T-cell (primary cell): ENCODE results near the gene CCNL2. TPM values are rescaled to one million over a fixed set of nuclear protein-coding genes. Genes with fewer than 3 reads are reported as not detected.

ENCODE experiments used
- ATAC-seq, 4 experiments: fragments of 200-7000 bp in 3 of 4; fragments of 150-1000 bp in 1 of 4; cut with Tn5 transposase; replicated peaks in 1 of 4; 1 replicate in 3 of 4; 2 replicates in 1 of 4; pipeline ENCODE4 v1.10.0; 2021; ENCODE audit warnings: moderate library complexity in 3 of 4, mild to moderate bottlenecking in 2 of 4, moderate number of reproducible peaks in 1 of 4
- CTCF ChIA-PET, 2 donors: fragments of 300-600 bp; sonication (Branson Sonifier 250); formaldehyde crosslinking; loops; one replicate each; lab custom pipeline; 2022; ENCODE audit warnings: antibody characterized with exemption in 2 of 2; lab: Charles Lee
- POLR2A ChIA-PET, 2 donors: fragments of 300-600 bp; sonication (Branson Sonifier 250); formaldehyde crosslinking; loops; one replicate each; lab custom pipeline; 2022; ENCODE audit warnings: antibody characterized with exemption in 2 of 2; lab: Charles Lee
- DNase-seq, 35 experiments: peaks; one replicate each; pipeline versions ENCODE4 v3.0.0 to v3.0.0-alpha.2; 2013 to 2023
- H3K27ac ChIP-seq: one replicate; pipeline ENCODE4 v1.5.1; 2013; ENCODE audit warnings: low read length
- H3K27me3 ChIP-seq, 2 experiments: replicated peaks in 1 of 2; 1 replicate in 1 of 2; 2 replicates in 1 of 2; pipeline versions ENCODE4 v1.6.1 to v1.7.0; 2013; ENCODE audit warnings: low read length in 1 of 2, mixed read lengths in 1 of 2; ENCODE audit not compliant: control insufficient read depth in 2 of 2, insufficient read depth in 2 of 2; ENCODE audit errors: extremely low read depth in 1 of 2
- H3K36me3 ChIP-seq, 2 donors: 1 replicate in 1 of 2; 2 replicates in 1 of 2; pipeline versions ENCODE4 v1.6.1 to v1.7.0; 2013; ENCODE audit warnings: low read length in 1 of 2; ENCODE audit not compliant: control insufficient read depth in 2 of 2, insufficient read depth in 1 of 2; ENCODE audit errors: extremely low read depth in 1 of 2
- H3K4me1 ChIP-seq, 2 experiments: 1 replicate in 1 of 2; 2 replicates in 1 of 2; pipeline versions ENCODE4 v1.6.1 to v1.7.0; 2013; ENCODE audit warnings: low read length in 2 of 2, mixed read lengths in 1 of 2; ENCODE audit not compliant: insufficient read depth in 2 of 2, control insufficient read depth in 1 of 2; ENCODE audit errors: extremely low read depth in 1 of 2
- H3K4me3 ChIP-seq, 2 donors: 1 replicate in 1 of 2; 2 replicates in 1 of 2; pipeline versions ENCODE4 v1.5.1 to v1.7.0; 2013; ENCODE audit warnings: mild to moderate bottlenecking in 2 of 2, low read length in 1 of 2, moderate library complexity in 1 of 2; ENCODE audit not compliant: control insufficient read depth in 1 of 2; ENCODE audit errors: extremely low read depth in 1 of 2
- H3K9me3 ChIP-seq: 2 replicates; pipeline ENCODE4 v1.7.0; 2013
- H3K27ac Mint-ChIP-seq, 2 donors: one replicate each; pipeline ENCODE4 v1.8.0; 2020 to 2021; ENCODE audit warnings: mild to moderate bottlenecking in 2 of 2, mixed read lengths in 2 of 2
- H3K27me3 Mint-ChIP-seq, 2 donors: one replicate each; pipeline ENCODE4 v1.8.0; 2021 to 2022; ENCODE audit warnings: mixed read lengths in 2 of 2
- H3K36me3 Mint-ChIP-seq: one replicate; pipeline ENCODE4 v1.8.0; 2021; ENCODE audit warnings: mixed read lengths
- H3K4me1 Mint-ChIP-seq, 3 donors: one replicate each; pipeline ENCODE4 v1.8.0; 2020 to 2022; ENCODE audit warnings: mixed read lengths in 3 of 3, mild to moderate bottlenecking in 1 of 3
- H3K4me3 Mint-ChIP-seq, 3 donors: one replicate each; pipeline ENCODE4 v1.8.0; 2020 to 2022; ENCODE audit warnings: mild to moderate bottlenecking in 3 of 3, mixed read lengths in 3 of 3, moderate library complexity in 3 of 3
- H3K9me3 Mint-ChIP-seq, 3 donors: one replicate each; pipeline ENCODE4 v1.8.0; 2020 to 2022; ENCODE audit warnings: mixed read lengths in 3 of 3
- WGBS: methylation state at CpG from one replicate; pipeline ENCODE4 v1.1.5; 2013; ENCODE audit warnings: missing lambda C conversion rate; ENCODE audit not compliant: insufficient coverage; 5-methylcytosine and 5-hydroxymethylcytosine counted together
- total RNA-seq, 35 experiments: library from RNA in 6 of 35; stranded (reverse) in 6 of 35; fragments of 120-200 nt in 1 of 35; gene quantifications; one replicate each; pipeline versions ENCODE4 v1.2.1 to v1.2.4 and lab custom pipeline; 2013 to 2026

The CCNL2 gene
- total RNA-seq, 5 donors from 2014 or later (not counting 1 experiment from before 2014, with no cell fraction given), result 250 to 418 (median 376) TPM

DNA sequence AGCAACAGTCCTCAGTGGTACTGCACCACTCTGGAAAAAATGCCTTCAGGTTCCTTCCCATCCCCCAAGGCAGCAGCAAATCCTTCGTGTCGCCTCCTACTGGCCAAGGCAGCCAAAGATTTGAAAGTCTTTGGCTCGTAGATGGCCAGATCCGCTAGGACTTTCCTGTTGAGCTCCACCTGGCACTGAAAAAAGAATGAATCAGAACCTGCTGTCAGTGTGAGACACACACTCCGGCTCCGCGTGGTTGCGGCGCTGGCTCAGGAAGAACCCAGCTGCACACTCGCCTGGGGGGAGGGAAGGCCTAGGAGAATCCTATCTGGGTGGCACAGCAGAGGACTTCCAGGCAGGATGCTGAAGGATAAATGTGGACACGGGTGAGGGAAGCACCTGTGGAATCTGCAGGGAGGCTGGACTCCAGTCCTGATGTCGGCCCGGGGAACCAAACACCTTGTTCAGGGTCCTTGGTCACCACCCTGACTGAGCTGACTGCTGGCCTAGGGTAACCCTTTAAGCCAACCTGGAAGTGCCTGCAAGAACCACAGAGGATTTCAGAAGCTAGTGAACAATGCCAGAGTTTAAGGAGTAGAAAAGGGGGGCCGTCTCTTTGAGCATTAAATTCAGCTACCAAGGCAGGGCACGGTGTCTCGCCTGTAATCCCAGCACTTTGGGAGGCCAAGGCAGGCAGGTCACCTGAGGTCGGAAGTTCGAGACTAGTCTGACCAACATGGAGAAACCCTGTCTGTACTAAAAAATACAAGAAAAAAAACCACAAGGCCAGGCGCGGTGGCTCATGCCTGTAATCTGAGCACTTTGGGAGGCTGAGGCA, 3.2 kb upstream of the CCNL2 start:
- Histone ChIP-seq H3K36me3 (peaks cover 14 to 57% of the 10 kb centered on the region in 2 donors), H3K9me3 (no peaks in the 10 kb centered on the region), H3K4me3 (no peak overlapping the region), H3K4me1 (peaks cover 27 to 58% of the 10 kb centered on the region in 2 experiments), H3K27ac (no peak overlapping the region), H3K27me3 (no peaks in the 10 kb centered on the region)
- peak in 5 of 35 experiments; percentile 16 to 52 (median 24) for DNase-seq
- no peak for ATAC-seq
- H3K27ac Mint-ChIP-seq, result peak overlapping the region; percentile 16 to 59
- no peaks in the 10 kb centered on the region for H3K9me3 Mint-ChIP-seq
- peaks cover 47 to 72% (median 57%) of the 10 kb centered on the region in 3 donors for H3K4me1 Mint-ChIP-seq
- H3K36me3 Mint-ChIP-seq, result peaks cover 27% of the 10 kb centered on the region
- peak overlapping the region in 1 of 3 donors; percentile 64 for H3K4me3 Mint-ChIP-seq
- POLR2A ChIA-PET, result interaction anchor here in 1 of 2 donors (0.7 kb wide), 1 partner anchor 27 kb away, joined by 4 read pairs; the partner anchor contains the start of gene AURKAIP1
- CTCF ChIA-PET, result interaction anchor here in 1 of 2 donors (0.6 kb wide), 1 partner anchor 87 kb away, joined by 3 read pairs; no protein-coding TSS in a partner anchor
- H3K27me3 Mint-ChIP-seq, result no peaks in the 10 kb centered on the region
- WGBS, result 88% methylated on average over 18 of the region's 20 CpGs

DNA sequence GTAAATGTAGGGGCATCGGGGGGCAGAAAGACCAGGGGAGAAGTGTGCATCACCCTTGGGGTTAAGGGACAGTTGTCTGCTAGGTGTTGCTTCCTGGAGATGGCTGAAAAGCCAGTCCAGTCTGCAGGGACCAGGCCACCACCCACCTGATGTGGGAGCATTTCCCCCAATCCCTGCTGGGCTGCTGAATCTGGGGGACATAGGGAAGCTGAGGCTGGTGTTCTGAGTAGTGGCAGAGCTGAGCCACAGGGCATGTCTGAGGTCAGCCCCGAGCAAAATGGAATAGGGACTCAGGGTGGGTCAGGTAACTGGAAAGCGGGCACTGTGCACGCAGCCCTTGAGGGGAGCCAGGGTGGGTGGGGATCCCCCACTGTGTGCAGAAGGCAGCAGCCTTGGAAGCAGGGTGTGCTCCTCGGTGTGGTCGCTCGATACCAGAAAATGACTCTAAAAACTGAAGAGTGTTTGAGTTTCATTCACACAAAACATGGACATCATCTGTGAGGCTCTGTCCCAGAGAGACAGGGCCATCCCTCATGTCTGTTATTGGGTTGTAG, 2.4 kb upstream of the CCNL2 start:
- H3K36me3 Mint-ChIP-seq, result peaks cover 27% of the 10 kb centered on the region

DNA sequence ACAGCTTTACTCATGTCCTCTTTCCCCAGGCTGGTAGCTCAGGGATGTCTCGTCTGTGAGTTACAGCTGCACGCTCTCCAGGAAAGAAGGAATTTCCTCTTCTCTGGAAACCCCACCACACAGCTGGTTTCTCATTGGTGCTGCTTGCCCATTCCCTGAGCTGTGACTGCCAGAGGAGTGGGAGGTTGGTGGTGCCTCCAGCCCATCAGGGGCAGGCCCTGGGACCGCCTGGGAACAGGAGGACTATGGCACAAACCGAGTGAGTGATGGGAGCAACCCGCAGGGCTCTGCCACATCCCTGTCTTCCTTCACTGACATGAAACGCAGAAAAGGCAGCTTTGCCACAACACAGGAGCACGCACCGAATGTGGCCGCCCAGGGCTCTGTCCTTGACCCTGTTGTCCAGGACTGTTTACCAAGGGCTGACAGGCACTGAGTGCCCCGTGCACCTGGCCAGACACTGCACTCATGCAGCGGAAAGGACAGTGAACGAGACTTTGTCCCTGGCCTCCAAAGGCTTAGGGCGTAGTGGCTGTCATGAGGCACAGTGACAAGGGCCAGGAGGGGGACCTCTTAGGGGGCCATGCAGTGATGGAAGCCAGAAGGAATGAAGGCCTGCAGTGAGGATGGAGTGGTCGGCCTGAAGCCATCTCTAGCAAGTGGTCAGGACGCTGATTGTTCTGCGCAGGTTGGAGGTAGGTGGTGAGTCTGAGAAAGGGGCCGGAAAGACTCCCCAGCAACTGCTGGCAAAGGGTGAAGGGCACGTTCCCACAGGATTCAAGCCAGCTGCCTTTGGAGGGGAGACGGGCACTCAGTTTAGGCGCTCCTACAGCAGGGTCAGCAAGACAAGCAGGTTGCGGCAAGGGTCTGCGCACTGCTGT, 1.7 kb upstream of the CCNL2 start:
- no peaks in the 10 kb centered on the region for H3K9me3 ChIP-seq
- Mint-ChIP-seq H3K9me3 (no peaks in the 10 kb centered on the region), H3K36me3 (peaks cover 25% of the 10 kb centered on the region), H3K27ac (peak overlapping the region; percentile 89 to 92), H3K4me3 (peak overlapping the region; percentile 85 to 89 (median 86)), H3K4me1 (peaks cover 41 to 62% (median 50%) of the 10 kb centered on the region in 3 donors), H3K27me3 (no peaks in the 10 kb centered on the region)
- no peaks in the 10 kb centered on the region for H3K27me3 ChIP-seq
- CTCF ChIA-PET, result interaction anchor here in 1 of 2 donors (0.5 to 0.8 kb wide), 2 partner anchors 23 to 25 kb away, joined by 3 read pairs; partner anchors contain the start of gene AURKAIP1
- ATAC-seq (no peak), DNase-seq (no peak)
- POLR2A ChIA-PET, result interaction anchor here in 1 of 2 donors (0.7 kb wide), 1 partner anchor 25 kb away, joined by 4 read pairs; the partner anchor contains the start of gene AURKAIP1
- H3K27ac ChIP-seq, result peak overlapping the region; percentile 80
- peaks cover 16 to 57% of the 10 kb centered on the region in 2 donors for H3K36me3 ChIP-seq
- 93% methylated on average over 17 of the region's 22 CpGs for WGBS
- peaks cover 22 to 51% of the 10 kb centered on the region in 2 experiments for H3K4me1 ChIP-seq
- H3K4me3 ChIP-seq, result peak overlapping the region; percentile 71 to 98

More for the DNA sequence above, 2.4 kb upstream of the CCNL2 start:
- H3K4me1 ChIP-seq, result peaks cover 27 to 58% of the 10 kb centered on the region in 2 experiments
- no peaks in the 10 kb centered on the region for H3K27me3 Mint-ChIP-seq
- peaks cover 14 to 63% of the 10 kb centered on the region in 2 donors for H3K36me3 ChIP-seq
- WGBS, result 88% methylated on average over 3 of the region's 7 CpGs
- no peaks in the 10 kb centered on the region for H3K9me3 ChIP-seq
- H3K27ac Mint-ChIP-seq, result peak overlapping the region in 1 of 2 donors; percentile 73
- no peak overlapping the region for H3K27ac ChIP-seq
- ATAC-seq (no peak), DNase-seq (no peak)
- H3K4me3 Mint-ChIP-seq, result peak overlapping the region; percentile 62 to 85 (median 64)
- H3K4me1 Mint-ChIP-seq, result peaks cover 47 to 69% (median 56%) of the 10 kb centered on the region in 3 donors
- H3K9me3 Mint-ChIP-seq, result no peaks in the 10 kb centered on the region
- no peaks in the 10 kb centered on the region for H3K27me3 ChIP-seq
- ChIA-PET POLR2A (no interaction called here), CTCF (no interaction called here)
- no peak overlapping the region for H3K4me3 ChIP-seq

DNA sequence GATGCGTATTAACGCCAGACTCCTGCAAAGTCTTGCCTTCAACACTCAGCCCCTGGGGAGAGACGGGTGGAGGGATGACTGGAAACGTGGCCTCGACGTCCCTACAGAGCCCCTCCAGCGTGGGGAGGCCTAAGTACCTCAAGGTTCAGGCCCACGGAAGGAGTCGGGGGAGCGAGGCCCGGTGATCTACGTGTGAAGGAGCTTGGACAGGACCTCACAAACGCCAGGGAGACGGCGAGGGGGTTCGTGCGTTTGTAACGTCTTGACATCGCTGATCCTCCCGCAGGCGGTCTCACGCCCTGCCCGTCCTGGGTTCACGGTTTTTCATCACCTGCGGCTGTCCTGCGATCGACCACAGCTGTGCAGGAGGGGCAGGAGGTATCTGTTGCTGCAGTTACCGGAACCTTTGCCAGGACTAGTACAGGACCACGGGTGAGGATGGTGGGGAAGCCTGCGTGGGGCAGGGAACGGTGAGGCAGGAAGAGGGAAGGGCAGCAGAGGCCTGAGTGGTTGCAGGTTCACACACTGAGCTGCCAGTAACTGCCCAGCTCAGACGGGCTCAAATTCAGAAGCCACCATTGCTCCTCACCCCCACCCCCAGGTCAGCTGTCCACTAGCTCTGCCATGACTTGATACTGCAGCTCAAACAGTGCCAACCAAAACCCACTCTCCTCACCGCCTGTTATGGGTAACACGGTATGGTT, 889 bp upstream of the CCNL2 start:
- POLR2A ChIA-PET, result interaction anchor here in 1 of 2 donors (0.7 kb wide), 1 partner anchor 25 kb away, joined by 4 read pairs; the partner anchor contains the start of gene AURKAIP1
- ATAC-seq, result peak in 1 of 4 experiments; percentile 1

DNA sequence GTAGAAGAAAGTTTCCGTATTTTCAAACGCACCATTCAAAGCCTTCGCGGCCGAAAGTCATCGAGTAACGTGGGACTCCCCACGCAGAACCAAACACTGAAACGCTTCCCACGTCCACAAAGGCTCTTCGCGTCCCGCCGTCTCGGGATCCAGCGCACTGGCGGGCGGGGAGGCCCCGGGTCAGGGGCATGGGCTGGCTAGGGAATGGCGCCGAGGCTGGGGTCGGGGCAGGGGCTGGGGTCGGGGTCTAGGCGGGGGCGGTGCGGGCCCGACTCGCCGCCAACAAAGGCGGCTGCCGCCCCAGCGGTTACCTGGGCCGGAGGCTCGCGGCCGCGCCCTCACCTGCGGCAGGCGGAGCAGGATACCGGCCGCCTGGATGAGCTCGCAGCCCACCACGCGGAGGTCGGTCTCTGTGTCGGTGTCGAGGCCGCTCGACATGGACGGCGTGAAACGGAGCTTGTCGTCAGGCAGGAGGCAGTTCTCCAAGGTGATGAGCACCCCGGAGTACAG, 403 bp downstream of the CCNL2 start:
- peaks cover 24 to 58% of the 10 kb centered on the region in 2 donors for H3K36me3 ChIP-seq
- peak overlapping the region; percentile 32 for H3K27ac ChIP-seq
- H3K27me3 Mint-ChIP-seq, result no peaks in the 10 kb centered on the region
- H3K36me3 Mint-ChIP-seq, result peaks cover 32% of the 10 kb centered on the region
- DNase-seq, result peak in 2 of 35 experiments; percentile 8 to 33
- no peaks in the 10 kb centered on the region for H3K9me3 Mint-ChIP-seq
- H3K4me1 Mint-ChIP-seq, result peaks cover 44 to 63% (median 51%) of the 10 kb centered on the region in 3 donors
- no peaks in the 10 kb centered on the region for H3K27me3 ChIP-seq
- H3K4me3 Mint-ChIP-seq, result peak overlapping the region; percentile 85 to 89 (median 86)
- POLR2A ChIA-PET, result interaction anchor here in 1 of 2 donors (0.5 to 0.7 kb wide), 4 partner anchors 23 to 232 kb away, joined by 3 to 8 read pairs (median 4); partner anchors contain the start of genes AURKAIP1 and UBE2J2
- CTCF ChIA-PET, result interaction anchor here in 1 of 2 donors (0.7 to 1.2 kb wide), 4 partner anchors 9 to 27 kb away, joined by 3 to 8 read pairs (median 6); partner anchors contain the start of gene AURKAIP1
- H3K9me3 ChIP-seq, result no peaks in the 10 kb centered on the region
- WGBS, result under 1% methylated on average over 53 of the region's 54 CpGs
- peaks cover 22 to 41% of the 10 kb centered on the region in 2 experiments for H3K4me1 ChIP-seq
- H3K4me3 ChIP-seq, result peak overlapping the region; percentile 82 to 92
- peak overlapping the region; percentile 79 to 87 for H3K27ac Mint-ChIP-seq
- peak; percentile 4 to 7 (median 6) for ATAC-seq

More for the DNA sequence above, 889 bp upstream of the CCNL2 start:
- Histone ChIP-seq H3K36me3 (peaks cover 23 to 57% of the 10 kb centered on the region in 2 donors), H3K27me3 (no peaks in the 10 kb centered on the region), H3K4me1 (peaks cover 22 to 45% of the 10 kb centered on the region in 2 experiments), H3K9me3 (no peaks in the 10 kb centered on the region), H3K4me3 (peak overlapping the region; percentile 71 to 98), H3K27ac (peak overlapping the region; percentile 80)
- H3K27me3 Mint-ChIP-seq, result no peaks in the 10 kb centered on the region
- H3K4me1 Mint-ChIP-seq, result peaks cover 43 to 63% (median 51%) of the 10 kb centered on the region in 3 donors
- peak overlapping the region; percentile 85 to 89 (median 86) for H3K4me3 Mint-ChIP-seq
- peak in 1 of 35 experiments; percentile 18 for DNase-seq
- CTCF ChIA-PET, result interaction anchor here in 1 of 2 donors (0.8 kb wide), 1 partner anchor 25 kb away, joined by 3 read pairs; the partner anchor contains the start of gene AURKAIP1
- no peaks in the 10 kb centered on the region for H3K9me3 Mint-ChIP-seq
- WGBS, result 5% methylated on average over 30 of the region's 34 CpGs
- H3K27ac Mint-ChIP-seq, result peak overlapping the region; percentile 89 to 92
- H3K36me3 Mint-ChIP-seq, result peaks cover 25% of the 10 kb centered on the region
